Gastroesophageal sphincter (tissue), 3 donors: ENCODE results near the gene CFAP410.

Source experiments
- CTCF ChIP-seq, 4 experiments: fragments of 200-600 bp in 2 of 4; fragments of 450-650 bp in 2 of 4; sonication (generic) in 1 of 4; IDR thresholded peaks; one replicate each; pipeline ENCODE4 v1.5.1; 2017 to 2019; ENCODE audit warnings: antibody characterized with exemption in 4 of 4, mild to moderate bottlenecking in 2 of 4, moderate library complexity in 2 of 4
- POLR2A ChIP-seq, 2 donors: fragments of 450-650 bp; IDR thresholded peaks; one replicate each; pipeline ENCODE4 v1.6.1; 2017; ENCODE audit warnings: antibody characterized with exemption in 2 of 2, mild to moderate bottlenecking in 2 of 2, moderate library complexity in 1 of 2
- POLR2AphosphoS5 ChIP-seq: sonication (generic); formaldehyde crosslinking; IDR thresholded peaks from one replicate; pipeline ENCODE4 v1.6.1; 2017; ENCODE audit warnings: antibody characterized with exemption

- TF ChIP-seq CTCF (IDR thresholded peaks at IDR 0.05), result no peak
- TF ChIP-seq POLR2A (IDR thresholded peaks at IDR 0.05), result no peak
- TF ChIP-seq POLR2AphosphoS5, result no peak
Observed at GRCh38 chr21:44298301-44298700, 40.9 kb downstream of the CFAP410 start.
